Measurements from ENCODE around the gene VWC2L. TPM values are rescaled to one million over a fixed set of nuclear protein-coding genes. Genes with fewer than 3 reads are reported as not detected.

Gene VWC2L
- total and polyA plus RNA-seq, 2 donors (not counting 3 experiments of a cell fraction or from before 2014, with no cell fraction given): not detected

GRCh38 chr2:214382229-214382628 lies 28.6 kb upstream of the VWC2L start:
- POLR2A ChIA-PET: no interaction called here
- intact Hi-C loops (cut with micrococcal nuclease) (no loop called here), dilution Hi-C loops (cut with MboI; ENCODE audit: extremely low pct_ligation_motif_present, low sequenced_read_pairs) (no loop called here)
- Histone ChIP-seq H3K27ac (ENCODE audit: insufficient read depth, low read depth, low read length) (no peak overlapping the region), H3K36me3 (ENCODE audit: control insufficient read depth in 2 of 2, extremely low read depth in 1 of 2, insufficient read depth in 2 of 2, low read length in 2 of 2) (no peaks in the 10 kb centered on the region), H2AFZ (ENCODE audit: low read depth, low read length) (no peak overlapping the region), H4K20me1 (replicated peaks; ENCODE audit: control insufficient read depth, extremely low read depth, insufficient read depth, low read length) (no peaks in the 10 kb centered on the region), H3K9me1 (replicated peaks; ENCODE audit: control insufficient read depth, extremely low read depth, insufficient read depth, low read length) (no peaks in the 10 kb centered on the region), H3K27me3 (ENCODE audit: control insufficient read depth in 2 of 2, insufficient read depth in 2 of 2, low read length in 2 of 2) (no peaks in the 10 kb centered on the region), H3K9me3 (replicated peaks; ENCODE audit: control insufficient read depth, insufficient read depth, low read length) (no peaks in the 10 kb centered on the region), H3K4me2 (ENCODE audit: insufficient read depth, low read length) (no peak overlapping the region), H3K9ac (replicated peaks; ENCODE audit: extremely low read depth, insufficient read depth, low read length) (no peak overlapping the region), H3K4me3 (replicated peaks in 1 of 3; ENCODE audit: insufficient read depth in 1 of 3, low read depth in 1 of 3, low read length in 3 of 3) (no peak overlapping the region), H3K4me1 (ENCODE audit: control insufficient read depth, extremely low read depth, insufficient read depth, low read length) (no peaks in the 10 kb centered on the region), H3K79me2 (ENCODE audit: control insufficient read depth, insufficient read depth, low read length) (no peaks in the 10 kb centered on the region)
- no TSS peak for BruUV-seq (replicated peaks)
- no peak for DNase-seq (ENCODE audit: low read depth, low spot score)
- CTCF ChIA-PET: no interaction called here
- no peak for FAIRE-seq
- TF ChIP-seq POLR2AphosphoS5 (IDR thresholded peaks at IDR 0.05; ENCODE audit: insufficient read depth, low read depth, low read length) (no peak), MAX (IDR thresholded peaks at IDR 0.05; ENCODE audit: insufficient read depth, insufficient read length) (no peak), POLR2A (IDR thresholded peaks at IDR 0.05; ENCODE audit: low read depth, low read length) (no peak), FOS (IDR thresholded peaks at IDR 0.05; ENCODE audit: borderline replicate concordance, insufficient read depth, low read length) (no peak), CTCF (IDR thresholded peaks at IDR 0.05; ENCODE audit: extremely low read depth in 1 of 2, insufficient read depth in 1 of 2, low read depth in 1 of 2, low read length in 2 of 2) (no peak), MYC (IDR thresholded peaks at IDR 0.05; ENCODE audit: low read depth, low read length) (no peak), EZH2 (IDR thresholded peaks at IDR 0.05; ENCODE audit: borderline replicate concordance, low read depth, low read length, severe bottlenecking) (no peak), GATA2 (IDR thresholded peaks at IDR 0.05; ENCODE audit: insufficient read depth, insufficient read length, low read depth, low read length) (no peak), JUN (IDR thresholded peaks at IDR 0.05; ENCODE audit: borderline replicate concordance, insufficient read depth, insufficient read length, low read depth) (no peak)
